Measurements from ENCODE around the gene IGLON5.

- TF ChIP-seq, protein P1, sequence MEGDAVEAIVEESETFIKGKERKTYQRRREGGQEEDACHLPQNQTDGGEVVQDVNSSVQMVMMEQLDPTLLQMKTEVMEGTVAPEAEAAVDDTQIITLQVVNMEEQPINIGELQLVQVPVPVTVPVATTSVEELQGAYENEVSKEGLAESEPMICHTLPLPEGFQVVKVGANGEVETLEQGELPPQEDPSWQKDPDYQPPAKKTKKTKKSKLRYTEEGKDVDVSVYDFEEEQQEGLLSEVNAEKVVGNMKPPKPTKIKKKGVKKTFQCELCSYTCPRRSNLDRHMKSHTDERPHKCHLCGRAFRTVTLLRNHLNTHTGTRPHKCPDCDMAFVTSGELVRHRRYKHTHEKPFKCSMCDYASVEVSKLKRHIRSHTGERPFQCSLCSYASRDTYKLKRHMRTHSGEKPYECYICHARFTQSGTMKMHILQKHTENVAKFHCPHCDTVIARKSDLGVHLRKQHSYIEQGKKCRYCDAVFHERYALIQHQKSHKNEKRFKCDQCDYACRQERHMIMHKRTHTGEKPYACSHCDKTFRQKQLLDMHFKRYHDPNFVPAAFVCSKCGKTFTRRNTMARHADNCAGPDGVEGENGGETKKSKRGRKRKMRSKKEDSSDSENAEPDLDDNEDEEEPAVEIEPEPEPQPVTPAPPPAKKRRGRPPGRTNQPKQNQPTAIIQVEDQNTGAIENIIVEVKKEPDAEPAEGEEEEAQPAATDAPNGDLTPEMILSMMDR (optimal IDR thresholded peaks at IDR 0.05 in 1 of 3, IDR thresholded peaks at IDR 0.05 in 1 of 3, conservative IDR thresholded peaks at IDR 0.05 in 1 of 3; ENCODE audit: extremely low read depth in 1 of 3, insufficient read depth in 2 of 3, low read length in 3 of 3) = no peak
- no peak for TF ChIP-seq EZH2 (IDR thresholded peaks at IDR 0.05; ENCODE audit: low read length)
Measured at GRCh38 chr19:51361239-51361638, 49.8 kb downstream of the IGLON5 start.
